Measurements from ENCODE around the gene MAPT. TPM values are rescaled to one million over a fixed set of nuclear protein-coding genes. Genes with fewer than 3 reads are reported as not detected.

MAPT gene
- total RNA-seq, 1 experiment from 2014 or later: 3.6 TPM

DNA sequence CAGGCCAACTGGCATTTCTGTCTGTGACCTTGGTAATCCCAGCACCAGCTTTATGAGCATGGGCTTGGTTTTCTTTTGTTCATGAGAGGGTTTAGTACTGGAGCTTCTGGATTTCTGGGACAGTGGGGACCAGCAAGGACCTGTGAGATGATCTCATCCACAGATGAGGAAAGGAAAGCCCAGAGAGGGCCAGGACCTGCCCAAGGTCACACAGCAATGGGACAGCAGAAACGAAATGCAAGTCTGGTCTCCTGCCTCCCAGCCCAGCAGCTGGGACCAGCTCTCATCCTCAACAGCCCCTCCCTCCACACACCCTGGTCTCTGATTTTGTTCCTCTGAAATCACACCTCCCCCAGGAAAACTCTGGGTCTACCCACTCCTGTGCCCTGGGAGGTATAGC lies 42.5 kb upstream of the MAPT start:
- intact Hi-C loops (cut with micrococcal nuclease): loop anchor here (1.0 kb wide), 1 partner anchor 212 kb away; no protein-coding TSS in a partner anchor
- H3K4me3 ChIP-seq (ENCODE audit: low read length): no peak overlapping the region
- H3K4me1 ChIP-seq (ENCODE audit: insufficient read depth, low read length): no peaks in the 10 kb centered on the region
- no peaks in the 10 kb centered on the region for H3F3A ChIP-seq (ENCODE audit: low read length, unreplicated experiment)
- no peaks in the 10 kb centered on the region for H3K79me2 ChIP-seq (ENCODE audit: low read length)
- no peak overlapping the region for H3K9ac ChIP-seq (ENCODE audit: low read length)
- no peak for ATAC-seq
- H3K9me2 ChIP-seq (replicated peaks; ENCODE audit: low read length): no peaks in the 10 kb centered on the region
- H3K9me3 ChIP-seq (ENCODE audit: low read length): no peaks in the 10 kb centered on the region
- H3K36me3 ChIP-seq (ENCODE audit: low read depth, low read length): no peaks in the 10 kb centered on the region
- BruUV-seq (replicated peaks): no TSS peak
- no peaks in the 10 kb centered on the region for H4K20me1 ChIP-seq (ENCODE audit: low read length)
- CTCF ChIA-PET: interaction anchor here (1.5 kb wide), 1 partner anchor 212 kb away, joined by 7 read pairs; no protein-coding TSS in a partner anchor
- POLR2A ChIA-PET (ENCODE audit: unreplicated experiment): interaction anchor here (0.6 kb wide), 1 partner anchor 290 kb away, joined by 3 read pairs; no protein-coding TSS in a partner anchor
- H3K27me3 ChIP-seq (ENCODE audit: low read length): peaks cover 4% of the 10 kb centered on the region; the same call in 1 of the 2 replicates
- no peak overlapping the region for H3K4me2 ChIP-seq (ENCODE audit: low read length)
- H3K27ac ChIP-seq (ENCODE audit: low read length): no peak overlapping the region
- no peak for TF ChIP-seq EZH2phosphoT487 (IDR thresholded peaks at IDR 0.05; ENCODE audit: borderline replicate concordance, low read length)
- no peak for TF ChIP-seq EZH2 (IDR thresholded peaks at IDR 0.05; ENCODE audit: low read length, unreplicated experiment)
- TF ChIP-seq, protein P1, sequence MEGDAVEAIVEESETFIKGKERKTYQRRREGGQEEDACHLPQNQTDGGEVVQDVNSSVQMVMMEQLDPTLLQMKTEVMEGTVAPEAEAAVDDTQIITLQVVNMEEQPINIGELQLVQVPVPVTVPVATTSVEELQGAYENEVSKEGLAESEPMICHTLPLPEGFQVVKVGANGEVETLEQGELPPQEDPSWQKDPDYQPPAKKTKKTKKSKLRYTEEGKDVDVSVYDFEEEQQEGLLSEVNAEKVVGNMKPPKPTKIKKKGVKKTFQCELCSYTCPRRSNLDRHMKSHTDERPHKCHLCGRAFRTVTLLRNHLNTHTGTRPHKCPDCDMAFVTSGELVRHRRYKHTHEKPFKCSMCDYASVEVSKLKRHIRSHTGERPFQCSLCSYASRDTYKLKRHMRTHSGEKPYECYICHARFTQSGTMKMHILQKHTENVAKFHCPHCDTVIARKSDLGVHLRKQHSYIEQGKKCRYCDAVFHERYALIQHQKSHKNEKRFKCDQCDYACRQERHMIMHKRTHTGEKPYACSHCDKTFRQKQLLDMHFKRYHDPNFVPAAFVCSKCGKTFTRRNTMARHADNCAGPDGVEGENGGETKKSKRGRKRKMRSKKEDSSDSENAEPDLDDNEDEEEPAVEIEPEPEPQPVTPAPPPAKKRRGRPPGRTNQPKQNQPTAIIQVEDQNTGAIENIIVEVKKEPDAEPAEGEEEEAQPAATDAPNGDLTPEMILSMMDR (conservative IDR thresholded peaks at IDR 0.05; ENCODE audit: low read depth, low read length): no peak
- H2AFZ ChIP-seq (ENCODE audit: low read length): no peak overlapping the region
- no peak for DNase-seq

DNA sequence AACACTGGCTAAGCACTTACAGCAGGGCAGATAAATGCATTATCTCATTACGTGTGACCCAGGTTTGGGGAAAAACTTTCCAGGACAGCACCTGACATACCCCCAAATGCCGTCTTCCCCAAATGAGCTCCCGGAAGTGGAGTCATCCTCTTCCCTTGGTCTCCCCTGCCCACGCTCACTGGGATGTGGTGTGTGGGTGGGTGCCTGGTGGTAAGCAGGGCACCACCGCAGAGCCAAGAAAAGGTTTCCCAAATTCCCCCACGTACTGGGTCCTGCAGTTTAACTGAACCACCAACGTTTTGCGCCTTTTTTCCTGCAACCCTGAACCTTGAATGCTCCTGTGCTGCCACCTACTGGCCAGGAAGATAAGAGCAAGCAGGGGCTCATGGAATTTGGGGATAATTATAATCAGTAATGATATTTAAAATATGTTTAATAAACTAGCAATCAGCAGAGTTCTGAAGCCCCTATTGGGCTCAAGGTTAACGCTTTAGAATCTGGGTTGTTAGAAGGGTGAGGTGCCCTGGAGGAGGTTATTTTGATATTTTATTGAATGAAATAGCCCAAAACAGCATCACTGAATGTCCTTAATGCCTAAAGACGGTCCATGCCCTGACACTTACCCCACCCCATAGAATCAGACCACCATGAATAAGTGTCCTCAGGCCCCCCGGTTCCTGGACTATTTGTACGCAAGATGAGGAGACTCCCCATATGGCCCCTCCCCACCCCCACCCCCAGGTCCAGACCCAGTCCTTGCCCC lies 41.6 kb upstream of the MAPT start:
- peak overlapping the region; percentile 52 for H2AFZ ChIP-seq (ENCODE audit: low read length)
- ChIA-PET POLR2A (ENCODE audit: unreplicated experiment) (interaction anchor here (0.6 kb wide), 1 partner anchor 289 kb away, joined by 3 read pairs; no protein-coding TSS in a partner anchor), CTCF (interaction anchor here (1.5 kb wide), 1 partner anchor 213 kb away, joined by 7 read pairs; no protein-coding TSS in a partner anchor)
- H3K9ac ChIP-seq (ENCODE audit: low read length): no peak overlapping the region
- intact Hi-C loops (cut with micrococcal nuclease): loop anchor here (1.0 kb wide), 1 partner anchor 212 kb away; no protein-coding TSS in a partner anchor
- BruUV-seq (replicated peaks): no TSS peak
- H3F3A ChIP-seq (ENCODE audit: low read length, unreplicated experiment): no peaks in the 10 kb centered on the region
- H3K4me2 ChIP-seq (ENCODE audit: low read length): peak overlapping the region; percentile 67
- H3K27me3 ChIP-seq (ENCODE audit: low read length): peaks cover 4% of the 10 kb centered on the region; the same call in 1 of the 2 replicates
- H3K9me2 ChIP-seq (replicated peaks; ENCODE audit: low read length): no peaks in the 10 kb centered on the region
- H3K4me3 ChIP-seq (ENCODE audit: low read length): peak overlapping the region; percentile 10; the same call in 1 of the 2 replicates
- H3K4me1 ChIP-seq (ENCODE audit: insufficient read depth, low read length): no peaks in the 10 kb centered on the region
- H3K36me3 ChIP-seq (ENCODE audit: low read depth, low read length): no peaks in the 10 kb centered on the region
- TF ChIP-seq EZH2 (IDR thresholded peaks at IDR 0.05; ENCODE audit: low read length, unreplicated experiment): no peak
- TF ChIP-seq, protein P1 (conservative IDR thresholded peaks at IDR 0.05; ENCODE audit: low read depth, low read length): peak; percentile 98
- no peak for TF ChIP-seq EZH2phosphoT487 (IDR thresholded peaks at IDR 0.05; ENCODE audit: borderline replicate concordance, low read length)
- ATAC-seq (peak; percentile 60), DNase-seq (peak; percentile 82)
- H4K20me1 ChIP-seq (ENCODE audit: low read length): no peaks in the 10 kb centered on the region
- H3K27ac ChIP-seq (ENCODE audit: low read length): no peak overlapping the region
- H3K79me2 ChIP-seq (ENCODE audit: low read length): no peaks in the 10 kb centered on the region
- no peaks in the 10 kb centered on the region for H3K9me3 ChIP-seq (ENCODE audit: low read length)

DNA sequence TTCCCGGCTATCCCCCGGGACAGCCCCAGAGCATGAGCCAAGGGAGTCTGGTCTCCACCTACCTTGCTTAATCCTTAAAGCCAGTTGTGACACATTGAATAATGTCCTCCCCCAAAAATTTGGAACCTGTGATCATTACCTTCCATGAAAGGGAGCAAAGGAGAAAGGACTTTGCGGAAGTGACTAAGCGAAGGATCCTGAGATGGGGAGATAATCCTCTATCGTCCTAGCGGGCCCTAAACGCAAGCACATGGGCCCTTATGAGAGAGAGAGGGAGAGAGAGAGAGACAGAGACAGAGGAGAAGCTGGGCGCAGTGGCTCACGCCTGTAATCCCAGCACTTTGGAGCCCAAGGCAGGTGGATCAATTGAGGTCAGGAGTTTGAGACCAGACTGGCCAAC lies 40.1 kb upstream of the MAPT start:
- DNase-seq: no peak
- Histone ChIP-seq H3K27ac (ENCODE audit: low read length) (no peak overlapping the region), H3K4me3 (ENCODE audit: low read length) (no peak overlapping the region), H3F3A (ENCODE audit: low read length, unreplicated experiment) (no peaks in the 10 kb centered on the region), H3K4me2 (ENCODE audit: low read length) (no peak overlapping the region), H3K9ac (ENCODE audit: low read length) (no peak overlapping the region), H3K9me2 (replicated peaks; ENCODE audit: low read length) (no peaks in the 10 kb centered on the region), H3K4me1 (ENCODE audit: insufficient read depth, low read length) (no peaks in the 10 kb centered on the region), H2AFZ (ENCODE audit: low read length) (no peak overlapping the region), H3K36me3 (ENCODE audit: low read depth, low read length) (no peaks in the 10 kb centered on the region), H3K79me2 (ENCODE audit: low read length) (no peaks in the 10 kb centered on the region), H3K27me3 (ENCODE audit: low read length) (peaks cover 4% of the 10 kb centered on the region; the same call in 1 of the 2 replicates), H3K9me3 (ENCODE audit: low read length) (no peaks in the 10 kb centered on the region), H4K20me1 (ENCODE audit: low read length) (no peaks in the 10 kb centered on the region)
- POLR2A ChIA-PET (ENCODE audit: unreplicated experiment): no interaction called here
- TF ChIP-seq EZH2phosphoT487 (IDR thresholded peaks at IDR 0.05; ENCODE audit: borderline replicate concordance, low read length) (no peak), EZH2 (IDR thresholded peaks at IDR 0.05; ENCODE audit: low read length, unreplicated experiment) (no peak)
- TF ChIP-seq, protein P1 (conservative IDR thresholded peaks at IDR 0.05; ENCODE audit: low read depth, low read length): no peak
- no TSS peak for BruUV-seq (replicated peaks)
- intact Hi-C loops (cut with micrococcal nuclease): no loop called here
- no peak for ATAC-seq
- CTCF ChIA-PET: no interaction called here

Data from PC-3 (cell line).